HEK293T (cell line): ENCODE results near the gene TGFBR3L.
"Not testable (repeated sequence)": the region's sequence is repeated elsewhere in the genome, so short reads cannot be mapped to it uniquely, and the experiment has no call there.

Experiments used
- CTCF ChIA-PET: fragments of 350-600 bp; formaldehyde crosslinking; extraction: SDS; loops from one replicate; lab custom pipeline; 2021; ENCODE audit warnings: antibody characterized with exemption, inconsistent platforms; lab: Yijun Ruan, JAX
- POLR2A ChIA-PET: fragments of 350-600 bp; formaldehyde crosslinking; extraction: SDS; loops from one replicate; lab custom pipeline; 2020; ENCODE audit warnings: antibody characterized with exemption, inconsistent platforms; lab: Yijun Ruan, JAX
- DNase-seq: peaks from one replicate; pipeline ENCODE4 v3.0.0; 2012; ENCODE audit warnings: mixed read lengths; ENCODE audit errors: extremely low spot score
- ARNT ChIP-seq: fragments of 450-650 bp; IDR thresholded peaks from 2 replicates; pipeline ENCODE4 v1.6.1; 2017; ENCODE audit warnings: mild to moderate bottlenecking
- BHLHE40 ChIP-seq: fragments of 450-650 bp; IDR thresholded peaks from 2 replicates; pipeline ENCODE4 v1.6.1; 2016; ENCODE audit warnings: mild to moderate bottlenecking, moderate library complexity, borderline replicate concordance
- CTBP1 ChIP-seq: fragments of 450-650 bp; IDR thresholded peaks from 2 replicates; pipeline ENCODE4 v1.6.1; 2016; ENCODE audit warnings: borderline replicate concordance
- ELF4 ChIP-seq: fragments of 450-650 bp; IDR thresholded peaks from 2 replicates; pipeline ENCODE4 v1.6.1; 2017; ENCODE audit warnings: antibody characterized with exemption
- FOXA1 ChIP-seq: fragments of 450-650 bp; IDR thresholded peaks from 2 replicates; pipeline ENCODE4 v1.6.1; 2016; ENCODE audit warnings: mild to moderate bottlenecking
- FOXK2 ChIP-seq: fragments of 450-650 bp; IDR thresholded peaks from 2 replicates; pipeline ENCODE4 v1.6.1; 2016; ENCODE audit warnings: mild to moderate bottlenecking
- FOXM1 ChIP-seq: fragments of 450-650 bp; IDR thresholded peaks from 2 replicates; pipeline ENCODE4 v1.6.1; 2017; ENCODE audit warnings: mild to moderate bottlenecking, borderline replicate concordance
- HDGF ChIP-seq: fragments of 450-650 bp; IDR thresholded peaks from 2 replicates; pipeline ENCODE4 v1.6.1; 2017; ENCODE audit warnings: antibody characterized with exemption, borderline replicate concordance
- L3MBTL2 ChIP-seq: fragments of 450-650 bp; conservative IDR thresholded peaks from 2 replicates; pipeline ENCODE4 v1.6.1; 2016; ENCODE audit warnings: mild to moderate bottlenecking
- LEF1 ChIP-seq: fragments of 450-650 bp; IDR thresholded peaks from 2 replicates; pipeline ENCODE4 v1.6.1; 2017; ENCODE audit warnings: mild to moderate bottlenecking, borderline replicate concordance
- NFRKB ChIP-seq: fragments of 450-650 bp; IDR thresholded peaks from 2 replicates; pipeline ENCODE4 v1.6.1; 2016; ENCODE audit warnings: mild to moderate bottlenecking, moderate library complexity
- PKNOX1 ChIP-seq: fragments of 450-650 bp; IDR thresholded peaks from 2 replicates; pipeline ENCODE4 v1.6.1; 2016
- SP1 ChIP-seq: fragments of 450-650 bp; IDR thresholded peaks from 2 replicates; pipeline ENCODE4 v1.6.1; 2017
- SUZ12 ChIP-seq: fragments of 450-650 bp; IDR thresholded peaks from 2 replicates; pipeline ENCODE4 v1.6.1; 2016; ENCODE audit warnings: mild to moderate bottlenecking
- TARDBP ChIP-seq: fragments of 450-650 bp; IDR thresholded peaks from 2 replicates; pipeline ENCODE4 v1.6.1; 2016
- ZNF384 ChIP-seq: fragments of 450-650 bp; IDR thresholded peaks from 2 replicates; pipeline ENCODE4 v1.6.1; 2016

Gene TGFBR3L

DNA sequence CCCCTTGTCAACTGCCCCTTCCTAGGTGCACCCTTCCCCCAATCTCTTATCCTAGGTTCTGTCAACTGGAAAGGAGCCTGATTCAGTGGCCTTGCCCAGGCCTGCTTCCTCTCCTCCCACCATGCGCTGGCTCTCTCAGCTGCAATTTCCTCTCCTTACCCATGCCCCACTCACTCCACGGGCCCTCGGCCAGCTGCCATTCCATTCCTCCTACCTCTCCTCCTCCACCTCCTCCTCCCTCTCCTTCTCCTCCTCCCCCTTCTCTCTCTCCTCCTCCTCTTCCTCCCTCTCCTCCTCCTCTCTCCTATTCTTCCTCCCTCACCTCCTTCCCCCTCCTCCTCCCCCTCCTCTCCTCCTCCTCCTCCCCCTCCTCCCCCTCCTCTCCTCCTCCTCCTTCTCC is 38.4 kb downstream of the TGFBR3L start:
- ChIA-PET CTCF (no interaction called here), POLR2A (interaction anchor here (2.8 kb wide), 1 partner anchor 9 kb away, joined by 15 read pairs; the partner anchor contains the start of gene TIMM44)
- no peak for DNase-seq

DNA sequence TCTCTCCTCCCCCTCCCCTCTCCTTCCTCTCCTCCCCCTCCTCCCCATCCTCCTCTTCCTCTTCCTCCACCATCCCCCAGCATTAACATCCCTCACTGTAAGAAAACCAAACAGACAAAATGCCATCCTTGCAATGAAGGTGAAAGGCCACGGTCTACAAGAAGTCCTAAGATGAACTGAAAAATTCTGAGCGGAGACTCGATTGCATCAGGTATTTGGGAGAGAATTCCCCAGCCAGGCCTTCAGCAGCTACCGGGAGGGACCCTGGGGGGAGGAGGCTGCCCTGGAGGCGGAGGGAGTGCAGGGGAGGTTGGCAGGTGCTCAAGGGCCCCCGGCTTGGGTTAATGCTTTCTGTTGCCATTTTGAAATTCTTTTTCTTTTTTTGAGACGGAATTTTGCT is 38.9 kb downstream of the TGFBR3L start:
- CTCF ChIA-PET, result no interaction called here
- TF ChIP-seq CTBP1 (no peak), FOXA1 (no peak), LEF1 (no peak), SP1 (no peak), ELF4 (no peak), BHLHE40 (no peak), PKNOX1 (no peak), HDGF (no peak)
- no peak for DNase-seq
- POLR2A ChIA-PET, result interaction anchor here (2.8 kb wide), 1 partner anchor 10 kb away, joined by 15 read pairs; the partner anchor contains the start of gene TIMM44

More for the DNA sequence above, 38.4 kb downstream of the TGFBR3L start:
- TF ChIP-seq PKNOX1, result no peak
- no peak for TF ChIP-seq L3MBTL2
- no peak for TF ChIP-seq SUZ12
- TF ChIP-seq ELF4, result no peak
- TF ChIP-seq FOXM1, result no peak
- TF ChIP-seq BHLHE40, result no peak
- no peak for TF ChIP-seq FOXK2
- no peak for TF ChIP-seq ZNF384
- TF ChIP-seq SP1, result no peak
- TF ChIP-seq TARDBP, result no peak
- no peak for TF ChIP-seq FOXA1
- TF ChIP-seq ARNT, result no peak
- TF ChIP-seq LEF1, result no peak

DNA sequence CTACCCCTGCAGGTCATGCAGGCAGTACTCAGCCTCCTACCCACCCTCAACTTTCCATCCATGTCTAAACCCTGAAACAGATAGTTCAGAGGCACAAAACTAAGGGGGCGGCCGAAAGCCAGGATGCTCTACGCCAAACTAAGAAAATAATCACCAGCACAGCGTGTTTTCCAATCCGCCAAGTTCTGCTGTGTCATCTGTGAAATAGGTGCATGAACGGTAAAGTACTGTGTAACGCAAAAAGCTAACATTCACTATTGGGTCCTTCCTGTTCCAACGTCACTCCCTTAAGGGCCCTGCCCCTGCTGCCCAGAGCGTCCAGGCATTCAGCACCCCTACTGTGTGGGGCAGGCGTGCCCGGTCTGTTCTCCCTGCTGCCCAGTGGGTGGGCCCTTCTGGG is 41.1 kb downstream of the TGFBR3L start:
- no peak for DNase-seq
- CTCF ChIA-PET, result no interaction called here
- POLR2A ChIA-PET, result interaction anchor here (0.6 kb wide), 1 partner anchor 12 kb away, joined by 3 read pairs; the partner anchor contains the start of gene TIMM44
- TF ChIP-seq FOXM1, result no peak
- TF ChIP-seq ARNT, result no peak
- no peak for TF ChIP-seq SUZ12

GRCh38 chr19:7959211-7959610 is 44.6 kb downstream of the TGFBR3L start:
- DNase-seq, result no peak
- CTCF ChIA-PET, result interaction anchor here (2.1 kb wide), 1 partner anchor 14 kb away, joined by 6 read pairs; no protein-coding TSS in a partner anchor
- POLR2A ChIA-PET, result interaction anchor here (1.2 kb wide), 1 partner anchor 16 kb away, joined by 5 read pairs; the partner anchor contains the start of gene TIMM44
- no peak for TF ChIP-seq FOXK2
- no peak for TF ChIP-seq TARDBP
- TF ChIP-seq BHLHE40, result no peak
- no peak for TF ChIP-seq FOXM1
- TF ChIP-seq L3MBTL2, result no peak
- no peak for TF ChIP-seq LEF1
- TF ChIP-seq FOXA1, result no peak
- TF ChIP-seq ZNF384, result no peak
- no peak for TF ChIP-seq CTBP1
- TF ChIP-seq SUZ12, result no peak
- no peak for TF ChIP-seq NFRKB
- no peak for TF ChIP-seq ELF4
- TF ChIP-seq PKNOX1, result no peak

GRCh38 chr19:7961082-7961481 is 46.5 kb downstream of the TGFBR3L start:
- POLR2A ChIA-PET, DNase-seq: not testable (repeated sequence)
- CTCF ChIA-PET, result interaction anchor here (2.1 kb wide), 1 partner anchor 16 kb away, joined by 6 read pairs; no protein-coding TSS in a partner anchor

DNA sequence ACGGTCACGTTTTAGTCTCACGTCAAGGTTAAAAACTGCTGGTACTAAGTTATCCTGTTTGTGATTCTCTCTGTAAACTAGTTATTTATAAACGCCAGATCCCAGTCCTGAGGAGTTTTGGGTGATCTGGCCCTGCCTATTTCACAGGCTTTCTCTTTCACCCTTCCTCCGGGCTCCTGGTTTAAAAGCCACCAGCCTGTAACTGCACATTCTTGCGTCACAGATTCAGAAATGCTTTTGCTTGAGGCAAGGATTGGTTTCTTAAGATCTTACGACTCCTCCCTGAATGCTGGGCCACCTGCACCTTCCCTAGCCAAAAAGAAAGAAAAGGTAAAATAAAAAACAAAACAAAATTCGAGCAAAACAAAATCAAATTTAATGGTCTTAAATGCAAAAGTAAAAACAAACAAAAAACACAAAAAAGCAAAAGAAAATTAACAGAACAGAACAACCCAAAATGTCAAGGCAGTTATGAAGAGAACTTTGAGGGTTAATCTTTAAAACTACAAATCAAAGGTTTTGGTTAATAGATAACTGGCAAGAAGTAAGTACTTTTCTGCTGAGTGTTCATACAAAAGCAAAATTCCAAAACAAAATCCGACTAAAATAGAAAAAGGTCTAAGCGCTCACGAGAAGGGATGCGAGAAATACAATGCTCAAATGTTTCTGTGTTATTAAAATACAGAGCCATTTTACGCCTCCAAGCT is 47.4 kb downstream of the TGFBR3L start:
- TF ChIP-seq LEF1 (no peak), BHLHE40 (no peak), NFRKB (no peak)
- CTCF ChIA-PET, result no interaction called here
- POLR2A ChIA-PET, result no interaction called here
- no peak for DNase-seq

DNA sequence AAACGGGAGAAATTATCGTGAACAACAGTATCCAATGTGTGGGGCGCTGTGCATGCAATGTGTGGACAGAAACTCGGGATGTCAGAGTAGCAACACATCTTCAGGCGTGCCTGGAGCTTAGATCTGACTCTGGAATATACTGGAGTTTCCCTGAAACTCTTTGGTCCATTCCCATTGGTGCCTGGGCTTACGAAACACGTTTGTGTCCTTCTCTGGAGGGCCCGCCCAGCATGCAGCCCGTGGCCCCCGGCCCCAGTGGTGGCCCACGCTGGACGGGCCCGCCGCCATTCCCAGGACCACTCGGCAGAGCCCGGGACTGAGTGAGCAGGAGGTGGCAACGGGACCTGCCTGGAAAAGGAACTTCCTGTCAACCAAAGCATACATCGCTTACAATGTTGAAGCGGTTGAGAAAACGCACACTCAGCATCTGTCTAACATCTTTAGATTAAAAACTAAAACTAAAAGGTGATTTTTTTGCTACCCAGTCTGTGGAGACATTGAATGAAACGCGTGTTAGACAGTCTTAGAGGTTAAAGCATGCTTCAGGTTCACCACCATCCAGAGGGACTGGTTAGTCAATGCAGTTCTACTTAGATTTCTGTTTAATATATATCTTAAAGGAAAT is 48.1 kb downstream of the TGFBR3L start:
- CTCF ChIA-PET, result no interaction called here
- TF ChIP-seq L3MBTL2 (no peak), ARNT (no peak), FOXM1 (no peak), SUZ12 (no peak), FOXA1 (no peak), TARDBP (no peak), LEF1 (no peak), ZNF384 (no peak), ELF4 (no peak), BHLHE40 (no peak), SP1 (no peak), HDGF (no peak), FOXK2 (no peak), CTBP1 (no peak), PKNOX1 (no peak), NFRKB (no peak)
- no peak for DNase-seq
- POLR2A ChIA-PET, result no interaction called here
